ENCODE results near the gene C10orf90. TPM values are rescaled to one million over a fixed set of nuclear protein-coding genes. Genes with fewer than 3 reads are reported as not detected.

Gene C10orf90
- total and polyA plus RNA-seq, 3 donors from 2014 or later: 4.3 to 17.6 (median 10.3) TPM

- WGBS, 2 donors: 33 to 41% methylated on average over 10 of the region's 10 CpGs
Observed at GRCh38 chr10:126536148-126536547, 134.3 kb downstream of the C10orf90 start.

GRCh38 chr10:126533644-126534043, 136.8 kb downstream of the C10orf90 start:
- no peak overlapping the region for H3K27ac ChIP-seq
- no peak overlapping the region for H3K4me3 ChIP-seq
- H3K9me3 ChIP-seq: no peaks in the 10 kb centered on the region
- H3K4me1 ChIP-seq: no peaks in the 10 kb centered on the region
- no peaks in the 10 kb centered on the region for H3K36me3 ChIP-seq (ENCODE audit: low read depth, missing control alignments)
- H3K27me3 ChIP-seq: no peaks in the 10 kb centered on the region
- WGBS, 2 donors: 92 to 96% methylated on average over 5 of the region's 5 CpGs
- TF ChIP-seq CTCF (IDR thresholded peaks at IDR 0.05) (no peak), POLR2A (IDR thresholded peaks at IDR 0.05) (no peak)
- intact Hi-C loops (cut with DNase I; ENCODE audit: low total_unique reads): no loop called here
- DNase-seq: no peak

More at GRCh38 chr10:126536148-126536547, 134.3 kb downstream of the C10orf90 start:
- Histone ChIP-seq H3K27ac (no peak overlapping the region), H3K9me3 (no peaks in the 10 kb centered on the region), H3K36me3 (ENCODE audit: low read depth, missing control alignments) (no peaks in the 10 kb centered on the region), H3K4me3 (no peak overlapping the region), H3K27me3 (no peaks in the 10 kb centered on the region), H3K4me1 (no peaks in the 10 kb centered on the region)
- peak; percentile 19 for DNase-seq
- intact Hi-C loops (cut with DNase I; ENCODE audit: low total_unique reads): no loop called here
- TF ChIP-seq CTCF (IDR thresholded peaks at IDR 0.05): no peak
- no peak for TF ChIP-seq POLR2A (IDR thresholded peaks at IDR 0.05)

GRCh38 chr10:126528315-126528835, 142.1 kb downstream of the C10orf90 start:
- H3K9me3 ChIP-seq: no peaks in the 10 kb centered on the region
- WGBS, 2 donors: 89 to 91% methylated on average over 8 of the region's 8 CpGs
- H3K4me3 ChIP-seq: no peak overlapping the region
- H3K27ac ChIP-seq: no peak overlapping the region
- no peaks in the 10 kb centered on the region for H3K27me3 ChIP-seq
- no peaks in the 10 kb centered on the region for H3K4me1 ChIP-seq
- intact Hi-C loops (cut with DNase I; ENCODE audit: low total_unique reads): no loop called here
- H3K36me3 ChIP-seq (ENCODE audit: low read depth, missing control alignments): no peaks in the 10 kb centered on the region
- TF ChIP-seq CTCF (IDR thresholded peaks at IDR 0.05) (no peak), POLR2A (IDR thresholded peaks at IDR 0.05) (no peak)
- no peak for DNase-seq

- H3K4me3 ChIP-seq: no peak overlapping the region
- DNase-seq: no peak
- no peaks in the 10 kb centered on the region for H3K36me3 ChIP-seq (ENCODE audit: low read depth, missing control alignments)
- H3K9me3 ChIP-seq: no peaks in the 10 kb centered on the region
- 82 to 87% methylated on average over 9 of the region's 9 CpGs for WGBS, 2 donors
- intact Hi-C loops (cut with DNase I; ENCODE audit: low total_unique reads): no loop called here
- H3K27me3 ChIP-seq: no peaks in the 10 kb centered on the region
- TF ChIP-seq CTCF (IDR thresholded peaks at IDR 0.05): no peak
- no peak for TF ChIP-seq POLR2A (IDR thresholded peaks at IDR 0.05)
- no peaks in the 10 kb centered on the region for H3K4me1 ChIP-seq
- no peak overlapping the region for H3K27ac ChIP-seq
Observed at GRCh38 chr10:126527645-126528314, 142.7 kb downstream of the C10orf90 start.

GRCh38 chr10:126525326-126525725, 145.2 kb downstream of the C10orf90 start:
- WGBS, 2 donors: 37 to 46% methylated on average over 5 to 7 of the region's 7 CpGs
- no peak for DNase-seq
- intact Hi-C loops (cut with DNase I; ENCODE audit: low total_unique reads): no loop called here
- H3K36me3 ChIP-seq (ENCODE audit: low read depth, missing control alignments): no peaks in the 10 kb centered on the region
- H3K4me1 ChIP-seq: no peaks in the 10 kb centered on the region
- no peak overlapping the region for H3K4me3 ChIP-seq
- no peak for TF ChIP-seq CTCF (IDR thresholded peaks at IDR 0.05)
- no peak for TF ChIP-seq POLR2A (IDR thresholded peaks at IDR 0.05)
- no peaks in the 10 kb centered on the region for H3K9me3 ChIP-seq
- no peak overlapping the region for H3K27ac ChIP-seq
- H3K27me3 ChIP-seq: no peaks in the 10 kb centered on the region

All from testis (tissue), 3 donors.